ENCODE data around the gene RFC2.
A peak's percentile ranks its signal among the peaks of the same experiment; 100 is the strongest.

The RFC2 gene

DNA sequence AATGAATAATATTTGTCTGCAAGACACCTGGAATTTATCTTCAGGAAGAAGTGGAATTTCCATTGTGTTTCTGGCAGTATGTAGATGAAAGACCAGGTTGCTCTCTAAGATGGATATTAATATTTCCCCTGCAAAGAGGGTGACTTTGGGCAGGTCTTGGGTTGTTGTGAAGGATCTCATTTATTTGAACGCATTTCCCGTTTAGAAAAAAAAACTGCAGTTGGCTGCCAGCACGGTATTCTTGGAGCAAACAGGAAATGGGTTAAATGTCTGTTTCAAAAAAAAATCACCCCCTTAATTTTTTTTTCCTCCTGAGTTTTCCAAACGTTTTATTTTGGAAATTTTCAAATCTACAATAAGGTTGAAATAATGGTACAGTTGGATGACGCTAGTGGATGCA is 68.6 kb downstream of the RFC2 start:
- no peak for DNase-seq

DNA sequence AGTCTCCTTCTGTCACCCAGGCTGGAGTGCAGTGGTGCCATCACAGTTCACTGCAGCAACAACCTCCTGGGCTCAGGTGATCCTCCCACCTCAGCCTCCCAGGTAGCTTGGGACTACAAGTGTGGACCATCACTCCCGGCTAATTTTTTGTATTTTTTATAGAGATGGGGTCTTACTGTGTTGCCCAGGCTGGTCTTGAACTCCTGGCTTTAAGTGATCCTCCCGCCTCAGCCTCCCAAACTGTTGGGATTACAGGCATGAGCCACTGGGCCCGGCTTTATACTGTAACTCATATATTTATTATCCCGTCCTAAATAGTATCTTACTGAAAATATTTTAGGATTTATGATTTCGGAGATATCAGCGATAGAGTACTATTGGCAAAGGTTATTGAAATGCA is 69.2 kb downstream of the RFC2 start:
- no peak for DNase-seq

DNA sequence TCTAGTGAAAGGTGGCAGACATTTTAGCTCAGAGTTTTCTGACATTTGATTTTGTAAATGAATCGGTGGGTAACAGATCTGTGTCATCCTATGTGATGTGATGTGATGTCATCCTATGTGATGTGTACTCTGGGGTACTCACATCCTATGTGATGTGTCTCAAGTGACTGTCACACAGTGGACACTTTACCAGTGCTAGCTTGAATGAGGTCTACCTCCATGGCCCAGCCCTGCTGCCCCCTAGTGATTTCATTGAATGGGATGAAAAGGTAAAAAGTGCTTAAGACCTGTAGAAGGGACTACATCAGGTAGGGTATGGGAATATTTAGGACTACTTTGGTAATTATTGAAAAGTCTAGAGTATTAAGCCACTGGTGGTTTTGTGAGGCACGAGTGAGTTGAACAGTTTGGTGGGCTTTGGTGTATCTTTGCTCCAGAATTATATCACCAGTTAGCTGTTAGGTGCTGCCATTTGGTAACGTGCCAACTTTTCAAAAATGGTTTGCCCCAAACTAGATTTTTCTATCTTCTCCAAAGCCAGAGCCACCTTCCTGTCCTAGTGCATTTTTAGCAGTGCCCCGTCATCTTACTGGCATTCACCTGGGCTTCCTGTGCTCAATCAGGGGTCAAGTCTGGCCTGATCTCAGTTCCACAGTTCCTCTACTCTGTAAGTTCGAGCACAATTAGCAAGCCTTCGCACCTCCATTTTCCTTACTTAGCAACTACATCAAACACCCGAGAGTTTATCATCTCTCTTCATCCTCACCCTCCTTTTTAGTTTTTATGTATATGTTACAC is 70.3 kb downstream of the RFC2 start:
- peak; percentile 6 for DNase-seq

DNA sequence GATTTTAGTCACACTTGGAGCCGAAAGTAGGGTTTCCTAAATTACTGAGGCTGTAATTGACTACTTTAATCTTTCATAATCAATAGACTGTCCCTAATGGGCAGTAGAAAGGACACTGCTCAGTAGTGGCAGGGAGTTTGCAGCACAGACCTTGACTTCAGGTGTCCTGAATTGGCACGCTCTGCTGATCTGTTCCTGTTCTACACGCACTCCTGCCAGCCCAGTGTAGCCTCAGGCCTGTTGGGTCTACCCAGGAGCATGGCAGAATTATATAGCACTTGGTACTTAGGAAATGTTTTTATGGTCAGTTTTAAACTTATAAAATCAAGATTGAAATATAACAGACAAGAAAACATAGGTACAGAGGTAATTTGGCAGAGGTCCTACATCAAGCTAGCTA is 71.1 kb downstream of the RFC2 start:
- DNase-seq = no peak

DNA sequence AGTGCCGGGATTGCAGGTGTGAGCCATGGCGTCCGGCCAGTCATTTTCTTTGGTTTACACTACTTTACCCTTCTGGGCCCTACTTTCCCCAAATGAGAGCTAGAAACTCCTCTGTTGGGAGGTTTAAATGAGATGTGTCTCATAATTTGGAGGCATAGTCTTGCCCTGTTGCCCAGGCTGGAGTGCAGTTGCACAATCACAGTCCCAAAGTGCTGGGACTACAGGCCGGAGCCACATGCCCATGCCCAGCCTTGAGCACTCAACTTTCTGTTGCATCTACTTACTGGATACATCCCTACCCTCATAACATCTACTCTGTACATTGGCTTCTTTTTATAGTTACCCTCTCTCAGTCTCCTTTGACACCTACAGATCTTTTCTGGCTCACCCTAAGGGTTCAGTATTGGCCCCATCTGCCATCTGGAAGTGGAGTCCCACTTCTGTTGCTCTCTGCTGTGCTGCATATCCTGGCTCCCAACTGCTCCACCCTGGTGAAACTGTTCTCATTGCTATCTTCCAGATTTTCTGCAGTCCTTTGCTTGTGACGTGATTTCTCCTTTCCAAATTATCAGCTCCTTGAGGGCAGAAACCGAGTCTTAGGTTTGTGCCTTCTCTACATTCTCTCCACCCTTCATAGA is 71.6 kb downstream of the RFC2 start:
- DNase-seq = no peak

DNA sequence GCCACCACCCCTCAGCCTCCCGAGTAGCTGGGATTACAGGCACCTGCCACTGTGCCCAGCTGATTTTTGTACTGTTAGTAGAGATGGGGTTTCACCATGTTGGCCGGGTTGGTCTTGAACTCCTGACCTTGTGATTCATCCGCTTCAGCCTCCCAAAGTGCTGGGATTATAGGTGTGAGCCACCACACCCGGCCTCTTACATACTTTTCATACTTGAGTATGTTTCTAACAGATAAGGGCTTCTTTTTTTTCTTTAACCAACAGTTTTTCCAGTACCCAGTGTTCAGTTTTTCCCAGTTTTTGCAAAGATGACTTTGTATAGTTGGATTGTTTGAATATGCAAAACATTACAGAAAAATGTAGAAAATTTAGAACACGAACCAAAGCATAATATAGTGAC is 72.4 kb downstream of the RFC2 start:
- DNase-seq = no peak

Measured in DMS153 (cell line).